Body of pancreas (tissue), 4 donors: ENCODE data around the gene SHROOM2.

Experiments used
- CTCF ChIP-seq, 7 experiments: fragments of 450-650 bp in 4 of 7; fragments of 200-600 bp in 3 of 7; sonication (generic) in 3 of 7; IDR thresholded peaks; one replicate each; pipeline ENCODE4 v1.5.1; 2016 to 2019; ENCODE audit warnings: antibody characterized with exemption in 7 of 7
- POLR2A ChIP-seq, 3 donors: fragments of 450-650 bp; IDR thresholded peaks; one replicate each; pipeline ENCODE4 v1.6.1; 2016; ENCODE audit warnings: antibody characterized with exemption in 3 of 3, mild to moderate bottlenecking in 2 of 3

GRCh38 chrX:9880237-9880636 lies 94.0 kb downstream of the SHROOM2 start:
- TF ChIP-seq POLR2A (IDR thresholded peaks at IDR 0.05) (no peak), CTCF (IDR thresholded peaks at IDR 0.05) (no peak)
